ENCODE data around the gene PIGV. TPM values are rescaled to one million over a fixed set of nuclear protein-coding genes. Genes with fewer than 3 reads are reported as not detected.

Gene PIGV
- total and polyA plus RNA-seq, 4 experiments from 2014 or later, result 7.9 to 18.2 (median 15.4) TPM

DNA sequence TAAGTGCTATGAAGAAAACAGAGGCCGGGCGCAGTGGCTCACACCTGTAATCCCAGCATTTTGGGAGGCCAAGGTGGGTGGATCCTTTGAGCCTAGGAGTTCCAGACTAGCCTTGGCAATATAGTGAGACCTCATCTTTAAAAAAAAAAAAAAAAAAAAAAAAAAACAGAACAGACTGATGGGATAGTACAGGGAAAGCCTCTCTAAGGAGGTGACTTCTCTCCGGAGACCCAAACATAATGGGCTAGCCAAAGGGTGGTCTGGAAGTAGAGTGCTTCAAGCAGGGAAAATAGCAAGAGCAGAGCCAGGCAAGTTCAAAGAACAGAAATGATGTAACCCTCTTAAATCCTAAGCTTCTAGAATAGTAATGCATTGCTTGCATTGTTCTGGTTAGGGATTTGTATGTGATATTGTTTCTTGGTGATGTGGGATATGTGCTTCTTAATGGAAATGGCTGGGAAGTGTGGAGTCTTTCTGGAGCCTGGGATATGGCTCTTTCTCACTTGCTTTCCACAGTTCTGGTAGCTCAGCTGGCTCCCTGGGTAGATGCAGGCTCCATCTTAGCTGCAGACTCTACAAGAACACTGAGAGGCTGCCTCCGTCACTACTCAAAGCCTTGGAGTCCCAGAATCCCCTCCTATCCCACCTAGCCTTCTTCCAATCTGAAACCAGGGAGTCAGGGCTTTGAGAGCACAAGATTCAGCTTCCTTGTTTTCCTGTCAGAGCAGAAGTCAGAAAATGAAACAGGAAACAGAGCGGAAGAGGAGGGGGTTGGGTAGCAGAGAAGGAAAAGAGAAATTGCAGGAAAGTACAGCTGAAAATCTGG lies 1.9 kb upstream of the PIGV start:
- intact Hi-C loops (cut with micrococcal nuclease), result loop anchor here (2.0 kb wide), 1 partner anchor 13 kb away; no protein-coding TSS in a partner anchor
- Mint-ChIP-seq H3K4me3 (peak overlapping the region; percentile 98 to 100 (median 99)), H3K27me3 (no peaks in the 10 kb centered on the region), H3K27ac (peak overlapping the region; percentile 99 to 100 (median 100)), H3K9me3 (peaks cover 0 to 3% (median 0%) of the 10 kb centered on the region in 8 donors), H3K4me1 (peaks cover 59 to 89% (median 74%) of the 10 kb centered on the region in 4 donors), H3K36me3 (peaks cover 11 to 43% of the 10 kb centered on the region in 2 donors)
- peaks cover 70% of the 10 kb centered on the region for H3K4me1 ChIP-seq (ENCODE audit: insufficient read depth, low read length)
- peak overlapping the region in 1 of 2 donors; percentile 88 for H3K4me3 ChIP-seq (ENCODE audit: low read length in 2 of 2)
- H3K27me3 ChIP-seq (ENCODE audit: insufficient read depth, low read length), result no peaks in the 10 kb centered on the region
- no peaks in the 10 kb centered on the region for H3K9me3 ChIP-seq (ENCODE audit: control insufficient read depth in 1 of 2, low read length in 2 of 2)
- ChIA-PET POLR2A (ENCODE audit: partially characterized antibody) (interaction anchor here (0.6 to 13.8 kb wide), 21 partner anchors 8 to 772 kb away, joined by 3 to 595 read pairs (median 4); partner anchors contain the start of genes ARID1A and GPATCH3), CTCF (ENCODE audit: partially characterized antibody) (interaction anchor here (0.7 to 2.2 kb wide), 9 partner anchors 19 to 248 kb away, joined by 3 to 14 read pairs (median 5); no protein-coding TSS in a partner anchor)
- peak in 2 of 5 donors; percentile 14 to 51 for DNase-seq
- peak overlapping the region; percentile 90 for H3K27ac ChIP-seq (ENCODE audit: low read depth, low read length)
- peaks cover 5% of the 10 kb centered on the region for H3K36me3 ChIP-seq (ENCODE audit: insufficient read depth, low read length)

DNA sequence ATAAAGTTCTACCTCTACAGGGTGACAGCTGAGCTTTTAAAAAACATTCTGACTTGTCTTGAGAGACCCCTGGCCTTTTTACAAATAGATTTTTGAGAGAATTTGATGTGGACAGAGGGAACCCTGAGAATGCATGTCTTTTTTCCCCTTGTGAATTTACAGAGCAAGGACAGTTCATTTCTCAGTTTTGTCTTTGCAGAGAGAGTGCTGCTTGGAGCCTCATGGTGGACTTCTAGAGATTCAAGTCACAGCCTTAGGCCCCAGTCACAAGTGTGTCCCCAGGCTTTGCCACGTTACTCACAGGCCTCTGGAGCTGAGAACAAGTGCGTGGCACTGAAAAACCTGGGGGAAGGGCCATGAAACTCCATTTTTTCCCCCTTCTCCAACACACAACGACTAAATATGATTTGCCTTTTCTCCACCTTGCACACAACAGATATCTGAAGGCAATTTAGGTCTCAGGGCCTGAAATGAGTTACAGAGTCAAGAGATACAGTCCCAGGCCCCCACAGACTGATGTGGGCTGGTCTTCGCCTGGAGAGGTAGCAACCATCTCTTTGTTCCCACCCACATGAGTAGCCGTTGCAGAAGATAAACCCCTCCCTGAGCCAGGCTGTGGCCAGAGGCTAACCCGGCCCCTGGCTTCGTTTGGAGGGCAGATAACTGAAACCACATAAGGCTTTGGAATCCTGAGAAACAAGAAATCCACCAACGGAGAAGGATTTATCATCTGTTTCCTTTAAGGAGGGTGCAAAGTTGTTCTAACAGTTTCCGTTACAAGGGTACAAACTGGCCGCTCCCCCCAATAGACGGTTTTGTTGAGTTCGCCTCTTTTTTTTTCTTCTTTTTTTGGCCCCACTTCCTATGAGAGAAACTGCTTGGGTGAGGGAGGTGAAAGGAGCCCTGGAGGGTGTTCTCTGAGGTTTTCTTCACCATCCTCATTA lies 1.0 kb upstream of the PIGV start:
- Mint-ChIP-seq H3K27me3 (no peaks in the 10 kb centered on the region), H3K4me1 (peaks cover 58 to 89% (median 78%) of the 10 kb centered on the region in 4 donors), H3K27ac (peak overlapping the region; percentile 99 to 100 (median 100)), H3K4me3 (peak overlapping the region; percentile 98 to 100 (median 99)), H3K9me3 (peaks cover 0 to 3% (median 0%) of the 10 kb centered on the region in 8 donors), H3K36me3 (peaks cover 7 to 36% of the 10 kb centered on the region in 2 donors)
- H3K36me3 ChIP-seq (ENCODE audit: insufficient read depth, low read length), result no peaks in the 10 kb centered on the region
- intact Hi-C loops (cut with micrococcal nuclease), result loop anchor here (1.0 to 2.0 kb wide), 2 partner anchors 14 to 42 kb away; no protein-coding TSS in a partner anchor
- ChIA-PET CTCF (ENCODE audit: partially characterized antibody) (interaction anchor here (0.7 to 6.1 kb wide), 16 partner anchors 20 to 286 kb away, joined by 3 to 352 read pairs (median 14); partner anchors contain the start of gene ARID1A), POLR2A (ENCODE audit: partially characterized antibody) (interaction anchor here (0.7 to 13.8 kb wide), 30 partner anchors 9 to 355 kb away, joined by 3 to 595 read pairs (median 6); partner anchors contain the start of genes ARID1A, DHDDS, GPATCH3 and SFN)
- peak overlapping the region; percentile 90 for H3K27ac ChIP-seq (ENCODE audit: low read depth, low read length)
- H3K4me3 ChIP-seq (ENCODE audit: low read length in 2 of 2), result peak overlapping the region; percentile 87 to 88
- H3K4me1 ChIP-seq (ENCODE audit: insufficient read depth, low read length), result peaks cover 78% of the 10 kb centered on the region
- DNase-seq, result peak in 3 of 5 donors; percentile 9 to 60 (median 11)
- H3K9me3 ChIP-seq (ENCODE audit: control insufficient read depth in 1 of 2, low read length in 2 of 2), result no peaks in the 10 kb centered on the region
- H3K27me3 ChIP-seq (ENCODE audit: insufficient read depth, low read length), result no peaks in the 10 kb centered on the region

DNA sequence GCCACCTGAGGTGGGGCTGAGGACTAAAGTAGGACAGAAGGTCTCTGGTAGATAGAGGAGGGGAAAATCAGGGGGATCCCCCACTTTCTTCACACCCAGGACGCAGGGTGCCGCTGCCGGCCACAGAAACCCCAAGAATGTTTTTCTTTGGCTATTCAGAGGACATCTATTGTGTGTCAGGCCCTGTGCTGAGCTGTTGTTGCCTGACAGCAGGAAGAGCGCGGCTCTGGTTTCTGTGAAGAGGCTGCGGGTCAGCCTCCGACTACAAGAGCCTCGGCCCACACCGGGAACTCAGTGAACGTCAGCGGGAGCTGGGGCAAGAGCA lies 407 bp upstream of the PIGV start:
- Mint-ChIP-seq H3K4me3 (peak overlapping the region; percentile 98 to 100 (median 99)), H3K9me3 (peaks cover 0 to 3% (median 0%) of the 10 kb centered on the region in 8 donors), H3K27me3 (no peaks in the 10 kb centered on the region), H3K36me3 (peaks cover 3 to 30% of the 10 kb centered on the region in 2 donors), H3K27ac (peak overlapping the region; percentile 99 to 100 (median 100)), H3K4me1 (peaks cover 56 to 85% (median 75%) of the 10 kb centered on the region in 4 donors)
- DNase-seq, result peak; percentile 76 to 90 (median 78)
- Histone ChIP-seq H3K27me3 (ENCODE audit: insufficient read depth, low read length) (no peaks in the 10 kb centered on the region), H3K4me3 (ENCODE audit: low read length in 2 of 2) (peak overlapping the region; percentile 87 to 88), H3K27ac (ENCODE audit: low read depth, low read length) (peak overlapping the region; percentile 90), H3K4me1 (ENCODE audit: insufficient read depth, low read length) (peaks cover 80% of the 10 kb centered on the region), H3K9me3 (ENCODE audit: control insufficient read depth in 1 of 2, low read length in 2 of 2) (no peaks in the 10 kb centered on the region), H3K36me3 (ENCODE audit: insufficient read depth, low read length) (no peaks in the 10 kb centered on the region)
- CTCF ChIA-PET (ENCODE audit: partially characterized antibody), result interaction anchor here (0.9 to 6.1 kb wide), 16 partner anchors 11 to 287 kb away, joined by 3 to 352 read pairs (median 28); partner anchors contain the start of gene ARID1A
- POLR2A ChIA-PET (ENCODE audit: partially characterized antibody), result interaction anchor here (0.7 to 13.8 kb wide), 30 partner anchors 9 to 504 kb away, joined by 3 to 595 read pairs (median 6); partner anchors contain the start of genes ARID1A, DHDDS, NUDC and SFN
- intact Hi-C loops (cut with micrococcal nuclease), result loop anchor here (1.0 to 2.0 kb wide), 2 partner anchors 15 to 43 kb away; no protein-coding TSS in a partner anchor

DNA sequence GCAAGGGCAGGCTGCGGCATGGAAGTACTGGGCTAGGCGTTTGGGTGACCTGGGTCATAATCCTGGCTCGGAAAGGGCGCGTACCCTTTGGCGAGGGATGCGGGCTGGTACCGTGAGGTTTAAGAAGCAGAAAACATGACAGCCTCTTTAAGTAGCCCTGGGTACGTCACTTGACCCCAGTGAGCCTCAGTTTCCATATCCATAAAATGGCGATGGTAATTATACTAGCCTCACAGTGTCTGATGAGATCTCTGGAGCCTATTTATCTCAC lies 700 bp downstream of the PIGV start:
- CTCF ChIA-PET (ENCODE audit: partially characterized antibody), result interaction anchor here (0.6 to 6.1 kb wide), 39 partner anchors 9 to 288 kb away, joined by 3 to 352 read pairs (median 7); partner anchors contain the start of gene ARID1A
- Histone ChIP-seq H3K36me3 (ENCODE audit: insufficient read depth, low read length) (no peaks in the 10 kb centered on the region), H3K4me3 (ENCODE audit: low read length in 2 of 2) (peak overlapping the region; percentile 87 to 88), H3K9me3 (ENCODE audit: control insufficient read depth in 1 of 2, low read length in 2 of 2) (no peaks in the 10 kb centered on the region), H3K4me1 (ENCODE audit: insufficient read depth, low read length) (peaks cover 74% of the 10 kb centered on the region), H3K27ac (ENCODE audit: low read depth, low read length) (peak overlapping the region; percentile 90), H3K27me3 (ENCODE audit: insufficient read depth, low read length) (no peaks in the 10 kb centered on the region)
- H3K9me3 Mint-ChIP-seq, result peaks cover 0 to 3% (median 0%) of the 10 kb centered on the region in 8 donors
- no peak for DNase-seq
- POLR2A ChIA-PET (ENCODE audit: partially characterized antibody), result interaction anchor here (0.6 to 13.8 kb wide), 31 partner anchors 9 to 1186 kb away, joined by 3 to 595 read pairs (median 7); partner anchors contain the start of genes ARID1A, GPN2, HMGN2 and NUDC
- H3K4me3 Mint-ChIP-seq, result peak overlapping the region; percentile 86 to 100 (median 98)
- no peaks in the 10 kb centered on the region for H3K27me3 Mint-ChIP-seq
- H3K36me3 Mint-ChIP-seq, result peaks cover 7 to 32% of the 10 kb centered on the region in 2 donors
- peak overlapping the region; percentile 91 to 100 (median 99) for H3K27ac Mint-ChIP-seq
- intact Hi-C loops (cut with micrococcal nuclease), result loop anchor here (1.0 to 2.0 kb wide), 4 partner anchors 44 to 96 kb away; no protein-coding TSS in a partner anchor
- H3K4me1 Mint-ChIP-seq, result peaks cover 55 to 82% (median 71%) of the 10 kb centered on the region in 4 donors

DNA sequence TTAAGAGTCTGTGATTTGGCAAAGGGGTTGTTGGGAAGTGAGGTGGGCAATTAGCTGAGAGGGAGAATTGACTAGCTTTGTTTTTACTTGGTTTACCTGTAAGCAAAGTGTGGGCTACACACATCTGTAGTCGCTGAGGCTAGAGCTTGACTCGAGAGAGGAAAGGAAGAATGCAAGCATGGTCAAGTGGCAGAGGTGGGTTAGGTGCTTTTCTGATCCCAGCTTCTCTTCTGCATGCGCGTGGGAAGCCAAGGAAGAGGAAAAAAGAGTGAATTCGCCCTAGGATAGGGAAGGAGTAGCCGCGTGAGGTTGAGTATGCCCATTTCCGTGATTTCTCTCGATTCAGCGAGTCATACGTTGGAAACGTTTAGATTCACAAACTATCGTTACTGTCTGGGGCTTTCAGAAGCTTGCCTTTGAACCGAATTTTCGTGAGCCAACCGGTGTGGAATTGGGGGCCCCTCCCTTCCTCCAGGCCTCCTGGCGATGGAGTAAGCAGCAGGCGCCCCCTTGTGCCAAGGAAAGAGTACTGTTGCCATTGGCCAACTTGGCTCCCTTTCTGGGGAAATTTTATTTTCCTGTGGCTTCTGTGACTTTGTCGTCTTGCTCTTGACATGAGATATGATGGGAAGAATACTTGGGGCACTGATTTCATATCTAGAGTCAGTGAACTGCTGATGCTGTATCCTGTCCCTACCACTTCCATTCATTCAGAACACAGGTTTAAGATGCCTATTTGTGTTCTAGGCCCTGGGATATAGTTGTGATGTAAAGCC lies 1.3 kb downstream of the PIGV start:
- Histone ChIP-seq H3K4me3 (ENCODE audit: low read length in 2 of 2) (peak overlapping the region; percentile 87 to 88), H3K9me3 (ENCODE audit: control insufficient read depth in 1 of 2, low read length in 2 of 2) (no peaks in the 10 kb centered on the region), H3K36me3 (ENCODE audit: insufficient read depth, low read length) (peaks cover under 1% of the 10 kb centered on the region), H3K27me3 (ENCODE audit: insufficient read depth, low read length) (no peaks in the 10 kb centered on the region), H3K4me1 (ENCODE audit: insufficient read depth, low read length) (peaks cover 68% of the 10 kb centered on the region), H3K27ac (ENCODE audit: low read depth, low read length) (peak overlapping the region; percentile 90)
- CTCF ChIA-PET (ENCODE audit: partially characterized antibody), result interaction anchor here (0.6 to 6.1 kb wide), 46 partner anchors 10 to 288 kb away, joined by 3 to 352 read pairs (median 6); partner anchors contain the start of gene ARID1A
- Mint-ChIP-seq H3K9me3 (peaks cover 0 to 3% (median 0%) of the 10 kb centered on the region in 8 donors), H3K4me3 (peak overlapping the region; percentile 86 to 100 (median 98)), H3K4me1 (peaks cover 52 to 76% (median 66%) of the 10 kb centered on the region in 4 donors), H3K27me3 (no peaks in the 10 kb centered on the region), H3K36me3 (peaks cover 11 to 34% of the 10 kb centered on the region in 2 donors), H3K27ac (peak overlapping the region; percentile 91 to 100 (median 99))
- intact Hi-C loops (cut with micrococcal nuclease), result loop anchor here (1.0 to 2.0 kb wide), 8 partner anchors 44 to 289 kb away; no protein-coding TSS in a partner anchor
- POLR2A ChIA-PET (ENCODE audit: partially characterized antibody), result interaction anchor here (0.6 to 13.8 kb wide), 28 partner anchors 11 to 1186 kb away, joined by 3 to 595 read pairs (median 8); partner anchors contain the start of genes ARID1A, GPN2, HMGN2 and SFN
- peak; percentile 83 to 92 (median 86) for DNase-seq
